ENCODE data around the gene MRPS27.

Gene MRPS27

DNA sequence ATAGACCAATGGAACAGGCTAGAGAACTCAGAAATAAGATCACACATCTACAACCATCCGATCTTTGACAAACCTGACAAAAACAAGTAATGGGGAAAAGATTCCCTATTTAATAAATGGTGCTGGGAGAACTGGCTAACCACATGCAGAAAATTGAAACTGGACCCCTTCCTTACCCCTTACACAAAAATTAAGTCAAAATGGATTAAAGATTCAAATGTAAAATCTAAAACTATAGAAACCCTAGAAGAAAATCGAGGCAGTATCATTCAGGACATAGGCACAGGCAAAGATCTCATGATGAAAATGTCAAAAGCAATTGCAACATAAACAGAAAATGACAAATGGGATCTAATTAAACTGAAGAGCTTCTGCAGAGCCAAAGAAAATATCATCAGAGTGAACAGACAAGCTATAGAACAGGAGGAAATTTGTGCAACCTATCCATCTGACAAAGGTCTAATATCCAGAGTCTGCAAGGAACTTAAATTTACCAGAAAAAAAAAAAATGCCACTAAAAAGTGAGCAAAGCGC lies 43.8 kb downstream of the MRPS27 start:
- no peak overlapping the region for H3K4me3 ChIP-seq (ENCODE audit: low read depth, low read length)

DNA sequence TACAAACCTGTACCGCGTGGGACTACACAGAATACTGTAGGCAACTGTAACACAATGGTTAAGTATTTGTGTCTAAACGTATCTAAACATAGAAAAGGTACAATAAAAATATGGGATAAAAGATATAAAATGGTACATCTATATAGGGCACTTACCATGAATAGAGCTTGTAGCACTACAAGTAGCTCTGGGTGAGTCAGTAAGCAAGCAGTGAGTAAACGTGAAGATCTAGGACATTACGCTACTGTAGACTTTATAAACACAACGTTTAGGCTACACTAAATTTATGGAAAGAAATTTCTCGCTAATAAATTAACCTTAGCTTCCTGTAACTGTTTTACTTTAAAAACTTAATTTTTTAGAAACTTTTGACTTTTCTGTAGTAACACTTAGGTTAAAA lies 46.5 kb downstream of the MRPS27 start:
- no peak for TF ChIP-seq CTCF (IDR thresholded peaks at IDR 0.05; ENCODE audit: borderline replicate concordance, insufficient read depth, low read depth, low read length)
- H3K4me3 ChIP-seq (ENCODE audit: low read depth, low read length), result no peak overlapping the region

More for the DNA sequence above, 43.8 kb downstream of the MRPS27 start:
- no peak for TF ChIP-seq CTCF (IDR thresholded peaks at IDR 0.05; ENCODE audit: borderline replicate concordance, insufficient read depth, low read depth, low read length)

GRCh38 chr5:72272398-72272797 lies 47.6 kb downstream of the MRPS27 start:
- H3K4me3 ChIP-seq (ENCODE audit: low read depth, low read length), result no peak overlapping the region
- no peak for TF ChIP-seq CTCF (IDR thresholded peaks at IDR 0.05; ENCODE audit: borderline replicate concordance, insufficient read depth, low read depth, low read length)

DNA sequence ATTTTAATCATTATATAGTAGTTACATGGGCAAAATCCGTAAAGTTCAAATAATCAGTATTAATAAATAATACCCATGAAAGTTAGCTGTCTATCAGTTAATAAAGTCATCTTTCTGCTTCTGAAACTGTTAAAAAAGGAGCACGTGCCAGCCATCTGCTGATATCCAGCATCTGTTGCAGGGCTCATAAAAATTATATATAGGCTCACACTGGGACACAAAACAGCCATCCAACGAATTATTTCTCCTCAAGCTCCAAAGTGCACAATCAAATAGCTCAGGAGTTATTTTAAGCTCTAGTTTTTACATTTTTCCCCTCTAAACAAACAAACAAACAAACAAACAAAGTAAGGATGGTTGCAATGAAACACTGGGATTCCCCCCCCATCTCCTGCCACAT lies 48.3 kb downstream of the MRPS27 start:
- no peak overlapping the region for H3K4me3 ChIP-seq (ENCODE audit: low read depth, low read length)
- TF ChIP-seq CTCF (IDR thresholded peaks at IDR 0.05; ENCODE audit: borderline replicate concordance, insufficient read depth, low read depth, low read length), result no peak

- no peak for TF ChIP-seq CTCF (IDR thresholded peaks at IDR 0.05; ENCODE audit: borderline replicate concordance, insufficient read depth, low read depth, low read length)
- H3K4me3 ChIP-seq (ENCODE audit: low read depth, low read length), result no peak overlapping the region
Observed at GRCh38 chr5:72270037-72270436, 50.0 kb downstream of the MRPS27 start.

DNA sequence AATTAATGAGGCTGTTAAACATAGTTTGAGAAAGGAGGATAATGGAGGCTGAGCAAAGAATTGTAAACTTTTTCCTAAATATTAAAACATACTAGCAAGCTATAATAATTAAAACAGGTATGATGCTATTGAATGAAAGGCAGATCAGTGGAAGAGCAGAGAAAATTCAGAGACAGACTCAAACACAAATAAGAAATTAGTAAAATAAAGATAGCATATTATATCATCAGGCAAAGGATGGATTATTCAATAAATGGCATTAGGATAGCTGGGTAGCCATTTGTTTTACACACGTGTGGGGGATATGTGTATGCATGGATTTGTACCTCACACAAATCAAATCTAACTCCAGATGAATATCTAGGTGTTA lies 50.6 kb downstream of the MRPS27 start:
- no peak for TF ChIP-seq CTCF (IDR thresholded peaks at IDR 0.05; ENCODE audit: borderline replicate concordance, insufficient read depth, low read depth, low read length)
- H3K4me3 ChIP-seq (ENCODE audit: low read depth, low read length), result no peak overlapping the region

GRCh38 chr5:72268753-72269410 lies 51.2 kb downstream of the MRPS27 start:
- peak; percentile 63; the same call in 1 of the 2 replicates for TF ChIP-seq CTCF (IDR thresholded peaks at IDR 0.05; ENCODE audit: borderline replicate concordance, insufficient read depth, low read depth, low read length)
- no peak overlapping the region for H3K4me3 ChIP-seq (ENCODE audit: low read depth, low read length)

All from GM12875 (cell line).